ENCODE results near the gene ZFYVE28. TPM values are rescaled to one million over a fixed set of nuclear protein-coding genes. Genes with fewer than 3 reads are reported as not detected.

The ZFYVE28 gene
- total and polyA plus RNA-seq, 12 donors: 4.3 to 24.6 (median 16.0) TPM

GRCh38 chr4:2337131-2337723 lies 81.2 kb downstream of the ZFYVE28 start:
- TF ChIP-seq, protein P1, sequence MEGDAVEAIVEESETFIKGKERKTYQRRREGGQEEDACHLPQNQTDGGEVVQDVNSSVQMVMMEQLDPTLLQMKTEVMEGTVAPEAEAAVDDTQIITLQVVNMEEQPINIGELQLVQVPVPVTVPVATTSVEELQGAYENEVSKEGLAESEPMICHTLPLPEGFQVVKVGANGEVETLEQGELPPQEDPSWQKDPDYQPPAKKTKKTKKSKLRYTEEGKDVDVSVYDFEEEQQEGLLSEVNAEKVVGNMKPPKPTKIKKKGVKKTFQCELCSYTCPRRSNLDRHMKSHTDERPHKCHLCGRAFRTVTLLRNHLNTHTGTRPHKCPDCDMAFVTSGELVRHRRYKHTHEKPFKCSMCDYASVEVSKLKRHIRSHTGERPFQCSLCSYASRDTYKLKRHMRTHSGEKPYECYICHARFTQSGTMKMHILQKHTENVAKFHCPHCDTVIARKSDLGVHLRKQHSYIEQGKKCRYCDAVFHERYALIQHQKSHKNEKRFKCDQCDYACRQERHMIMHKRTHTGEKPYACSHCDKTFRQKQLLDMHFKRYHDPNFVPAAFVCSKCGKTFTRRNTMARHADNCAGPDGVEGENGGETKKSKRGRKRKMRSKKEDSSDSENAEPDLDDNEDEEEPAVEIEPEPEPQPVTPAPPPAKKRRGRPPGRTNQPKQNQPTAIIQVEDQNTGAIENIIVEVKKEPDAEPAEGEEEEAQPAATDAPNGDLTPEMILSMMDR (IDR thresholded peaks at IDR 0.05): no peak
- TF ChIP-seq POLR2A (IDR thresholded peaks at IDR 0.05): no peak
- no peaks in the 10 kb centered on the region for H3K36me3 ChIP-seq (replicated peaks in 1 of 2)
- H3K9me3 ChIP-seq (replicated peaks in 1 of 3): no peaks in the 10 kb centered on the region
- DNase-seq: no peak
- no peaks in the 10 kb centered on the region for H3K4me1 ChIP-seq (replicated peaks in 1 of 2)
- no peak overlapping the region for H3K27ac ChIP-seq
- WGBS, 4 donors: 92 to 97% (median 93%) methylated on average over 12 to 20 of the region's 20 CpGs
- intact Hi-C loops (cut with DNase I): no loop called here
- no peak overlapping the region for H3K4me3 ChIP-seq
- H3K27me3 ChIP-seq: no peaks in the 10 kb centered on the region

DNA sequence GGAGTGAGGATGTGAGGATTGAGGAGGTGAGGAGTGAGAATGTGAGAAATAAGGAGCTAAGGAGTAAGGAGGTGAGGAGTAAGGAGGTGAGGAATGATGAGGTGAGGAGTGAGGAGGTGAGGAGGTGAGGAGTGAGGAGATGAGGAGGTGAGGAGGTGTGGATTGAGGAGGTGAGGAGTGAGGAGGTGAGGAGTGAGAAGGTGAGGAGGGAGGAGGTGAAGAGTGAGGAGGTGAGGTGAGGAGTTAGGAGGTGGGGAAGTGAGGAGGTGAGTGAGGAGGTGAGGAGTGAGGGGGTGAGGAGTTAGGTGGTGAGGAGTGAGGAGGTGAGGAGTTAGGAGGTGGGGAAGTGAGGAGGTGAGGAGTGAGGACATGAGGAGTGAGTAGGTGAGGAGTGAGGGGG lies 81.8 kb downstream of the ZFYVE28 start:
- intact Hi-C loops (cut with DNase I): no loop called here
- TF ChIP-seq POLR2A (IDR thresholded peaks at IDR 0.05): no peak
- TF ChIP-seq, protein P1 (IDR thresholded peaks at IDR 0.05): no peak

GRCh38 chr4:2335729-2336101 lies 82.7 kb downstream of the ZFYVE28 start:
- peak in 1 of 7 donors; percentile 33 for DNase-seq
- TF ChIP-seq, protein P1 (IDR thresholded peaks at IDR 0.05): no peak
- TF ChIP-seq POLR2A (IDR thresholded peaks at IDR 0.05): no peak
- WGBS, 4 donors: 81 to 89% (median 84%) methylated on average over 5 to 9 of the region's 9 CpGs
- no peaks in the 10 kb centered on the region for H3K9me3 ChIP-seq (replicated peaks in 1 of 3)
- H3K36me3 ChIP-seq (replicated peaks in 1 of 2): no peaks in the 10 kb centered on the region
- intact Hi-C loops (cut with DNase I): no loop called here
- no peaks in the 10 kb centered on the region for H3K4me1 ChIP-seq (replicated peaks in 1 of 2)
- H3K4me3 ChIP-seq: no peak overlapping the region
- H3K27ac ChIP-seq: no peak overlapping the region
- H3K27me3 ChIP-seq: no peaks in the 10 kb centered on the region

More for the DNA sequence above, 81.8 kb downstream of the ZFYVE28 start:
- no peaks in the 10 kb centered on the region for H3K9me3 ChIP-seq (replicated peaks in 1 of 3)
- no peaks in the 10 kb centered on the region for H3K36me3 ChIP-seq (replicated peaks in 1 of 2)
- no peaks in the 10 kb centered on the region for H3K4me1 ChIP-seq (replicated peaks in 1 of 2)
- no peak overlapping the region for H3K4me3 ChIP-seq
- H3K27me3 ChIP-seq: no peaks in the 10 kb centered on the region
- H3K27ac ChIP-seq: no peak overlapping the region
- no peak for DNase-seq

DNA sequence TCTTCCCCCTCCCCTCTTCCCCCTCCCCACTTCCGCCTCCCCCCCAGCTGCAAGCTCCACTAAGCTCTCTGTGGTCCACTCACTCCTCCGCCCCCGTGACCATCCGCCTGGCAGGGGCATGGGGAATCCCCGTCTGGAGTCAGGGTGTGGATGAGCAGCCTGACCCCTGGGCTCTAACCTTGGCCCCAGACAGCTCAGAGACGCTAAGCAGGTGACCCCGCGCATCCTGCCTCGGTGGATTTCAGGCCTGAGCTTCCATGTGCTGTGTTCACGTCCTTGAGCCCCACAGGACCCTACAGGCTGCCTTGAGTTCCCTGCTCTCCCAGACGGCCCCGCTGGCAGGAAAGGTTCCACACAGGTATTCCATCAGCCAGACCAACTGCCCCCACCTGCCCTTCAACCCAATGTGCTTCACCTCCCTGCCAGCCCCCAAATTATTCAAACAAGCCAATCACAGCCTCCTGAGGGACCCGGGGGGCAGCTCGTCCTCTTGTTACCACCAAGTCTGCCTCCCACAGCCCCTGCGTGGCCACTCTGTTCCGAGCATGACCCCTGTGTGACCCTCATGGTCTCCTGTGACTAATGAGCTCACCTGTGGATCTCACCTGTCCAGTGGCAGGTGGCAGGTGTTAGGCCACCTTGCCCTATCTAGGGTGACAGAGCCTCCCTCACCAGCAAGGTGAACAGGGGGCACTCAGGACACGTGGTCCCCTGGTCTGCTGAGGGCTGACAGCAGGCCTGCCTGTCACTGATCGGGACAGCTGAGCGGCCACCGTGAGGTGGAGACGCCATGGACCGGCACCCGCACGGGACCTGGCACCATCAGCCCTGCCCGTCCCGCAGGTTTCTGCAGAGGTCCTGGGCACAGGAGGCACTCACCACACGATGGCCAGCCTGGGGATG lies 83.4 kb downstream of the ZFYVE28 start:
- no peaks in the 10 kb centered on the region for H3K4me1 ChIP-seq (replicated peaks in 1 of 2)
- TF ChIP-seq POLR2A (IDR thresholded peaks at IDR 0.05): no peak
- TF ChIP-seq, protein P1 (IDR thresholded peaks at IDR 0.05): no peak
- whole genome bisulfite sequencing, 4 donors: 88 to 89% (median 89%) methylated on average over 17 to 27 of the region's 27 CpGs
- H3K27me3 ChIP-seq: no peaks in the 10 kb centered on the region
- H3K36me3 ChIP-seq (replicated peaks in 1 of 2): no peaks in the 10 kb centered on the region
- peak in 1 of 7 donors; percentile 45 for DNase-seq
- no peak overlapping the region for H3K4me3 ChIP-seq
- no peaks in the 10 kb centered on the region for H3K9me3 ChIP-seq (replicated peaks in 1 of 3)
- intact Hi-C loops (cut with DNase I): no loop called here
- H3K27ac ChIP-seq: no peak overlapping the region

Data from adrenal gland (tissue), 12 donors.